Glomerular visceral epithelial cell (primary cell): ENCODE measurements around the gene RPL37A.
"Not testable (repeated sequence)": the region's sequence is repeated elsewhere in the genome, so short reads cannot be mapped to it uniquely, and the experiment has no call there.

Experiments used
- DNase-seq: peaks from one replicate; pipeline ENCODE4 v3.0.0-alpha.2; 2016; ENCODE audit errors: extremely low spot score

RPL37A gene

GRCh38 chr2:216517447-216518225, 19.0 kb downstream of the RPL37A start:
- DNase-seq: no peak

GRCh38 chr2:216518566-216519119, 20.0 kb downstream of the RPL37A start:
- DNase-seq: not testable (repeated sequence)

GRCh38 chr2:216519154-216519762, 20.6 kb downstream of the RPL37A start:
- DNase-seq: peak; percentile 77

GRCh38 chr2:216520112-216520511, 21.5 kb downstream of the RPL37A start:
- no peak for DNase-seq

- no peak for DNase-seq
Observed at GRCh38 chr2:216522892-216523502, 24.4 kb downstream of the RPL37A start.

GRCh38 chr2:216525972-216526371, 27.3 kb downstream of the RPL37A start:
- DNase-seq: no peak

- no peak for DNase-seq
Observed at GRCh38 chr2:216526939-216527338, 28.3 kb downstream of the RPL37A start.

- DNase-seq: no peak
Observed at GRCh38 chr2:216527600-216527999, 29.0 kb downstream of the RPL37A start.

GRCh38 chr2:216532562-216532961, 33.9 kb downstream of the RPL37A start:
- no peak for DNase-seq

- no peak for DNase-seq
Observed at GRCh38 chr2:216533609-216534008, 35.0 kb downstream of the RPL37A start.

- DNase-seq: no peak
Observed at GRCh38 chr2:216534809-216535208, 36.2 kb downstream of the RPL37A start.

- peak; percentile 56 for DNase-seq
Observed at GRCh38 chr2:216535454-216535995, 36.9 kb downstream of the RPL37A start.

GRCh38 chr2:216536734-216537210, 38.1 kb downstream of the RPL37A start:
- DNase-seq: no peak

- no peak for DNase-seq
Observed at GRCh38 chr2:216537366-216537765, 38.7 kb downstream of the RPL37A start.

GRCh38 chr2:216538538-216538937, 39.9 kb downstream of the RPL37A start:
- DNase-seq: peak; percentile 59

- DNase-seq: no peak
Observed at GRCh38 chr2:216539120-216539519, 40.5 kb downstream of the RPL37A start.

GRCh38 chr2:216539791-216540241, 41.2 kb downstream of the RPL37A start:
- DNase-seq: peak; percentile 68

GRCh38 chr2:216540920-216541319, 42.3 kb downstream of the RPL37A start:
- no peak for DNase-seq

- no peak for DNase-seq
Observed at GRCh38 chr2:216541505-216541904, 42.9 kb downstream of the RPL37A start.

GRCh38 chr2:216545359-216545758, 46.7 kb downstream of the RPL37A start:
- no peak for DNase-seq

- no peak for DNase-seq
Observed at GRCh38 chr2:216546241-216546640, 47.6 kb downstream of the RPL37A start.
